SKM-1 (cell line): Measurements from ENCODE around the gene MAP3K3.

Experiments used
- DNase-seq: peaks from one replicate; lab custom pipeline; 2025; ENCODE audit not compliant: unreplicated experiment; lab: John Stamatoyannopoulos, UW

Gene MAP3K3

GRCh38 chr17:63652106-63652505, 29.9 kb downstream of the MAP3K3 start:
- DNase-seq = no peak

- no peak for DNase-seq
Observed at GRCh38 chr17:63653050-63653449, 30.8 kb downstream of the MAP3K3 start.

- DNase-seq = no peak
Observed at GRCh38 chr17:63657786-63658185, 35.6 kb downstream of the MAP3K3 start.

GRCh38 chr17:63658366-63658765, 36.1 kb downstream of the MAP3K3 start:
- no peak for DNase-seq

- DNase-seq = no peak
Observed at GRCh38 chr17:63659850-63660249, 37.6 kb downstream of the MAP3K3 start.

GRCh38 chr17:63665527-63666214, 43.5 kb downstream of the MAP3K3 start:
- peak; percentile 99 for DNase-seq

- DNase-seq = no peak
Observed at GRCh38 chr17:63672856-63673255, 50.6 kb downstream of the MAP3K3 start.

- DNase-seq = no peak
Observed at GRCh38 chr17:63675231-63675606, 53.0 kb downstream of the MAP3K3 start.

- no peak for DNase-seq
Observed at GRCh38 chr17:63675607-63676546, 53.7 kb downstream of the MAP3K3 start.

- no peak for DNase-seq
Observed at GRCh38 chr17:63676584-63676983, 54.4 kb downstream of the MAP3K3 start.

- DNase-seq = no peak
Observed at GRCh38 chr17:63679214-63679613, 57.0 kb downstream of the MAP3K3 start.

- DNase-seq = no peak
Observed at GRCh38 chr17:63680700-63681099, 58.5 kb downstream of the MAP3K3 start.

- DNase-seq = no peak
Observed at GRCh38 chr17:63681530-63681929, 59.3 kb downstream of the MAP3K3 start.

- no peak for DNase-seq
Observed at GRCh38 chr17:63682441-63682840, 60.2 kb downstream of the MAP3K3 start.

- no peak for DNase-seq
Observed at GRCh38 chr17:63682981-63683380, 60.8 kb downstream of the MAP3K3 start.

GRCh38 chr17:63685041-63685440, 62.8 kb downstream of the MAP3K3 start:
- DNase-seq = no peak

- DNase-seq = no peak
Observed at GRCh38 chr17:63685578-63685977, 63.4 kb downstream of the MAP3K3 start.

GRCh38 chr17:63686138-63686685, 64.0 kb downstream of the MAP3K3 start:
- no peak for DNase-seq

GRCh38 chr17:63688396-63689020, 66.3 kb downstream of the MAP3K3 start:
- no peak for DNase-seq

GRCh38 chr17:63689479-63689878, 67.3 kb downstream of the MAP3K3 start:
- no peak for DNase-seq

GRCh38 chr17:63692195-63692816, 70.1 kb downstream of the MAP3K3 start:
- DNase-seq = no peak
